HL-60 (cell line): Measurements from ENCODE around the gene FEN1.

Source experiments
- DNase-seq, 2 experiments: peaks; one replicate each; pipeline ENCODE4 v3.0.0-alpha.2; 2010 to 2020; ENCODE audit warnings: low read depth in 1 of 2, low spot score in 1 of 2
- H3K27ac ChIP-seq: fragments of 250-450 bp; sonication (Bioruptor Pico); replicated peaks from 2 replicates; pipeline ENCODE4 v1.5.1; 2020; ENCODE audit warnings: mild to moderate bottlenecking, moderate library complexity
- H3K27me3 ChIP-seq: fragments of 250-450 bp; sonication (Bioruptor Pico); 2 replicates; pipeline ENCODE4 v1.5.1; 2021; ENCODE audit warnings: mild to moderate bottlenecking, moderate library complexity; ENCODE audit not compliant: insufficient read depth, poor library complexity, severe bottlenecking
- H3K4me3 ChIP-seq: replicated peaks from 2 replicates; pipeline ENCODE4 v1.5.1; 2011; ENCODE audit warnings: mild to moderate bottlenecking, control low read depth, low read length; ENCODE audit not compliant: insufficient read depth
- CTCF ChIP-seq: IDR thresholded peaks from one replicate; pipeline ENCODE4 v1.5.1; 2011; ENCODE audit warnings: low read length, control low read depth, inconsistent platforms; ENCODE audit not compliant: insufficient read depth
- GABPA ChIP-seq: IDR thresholded peaks from 2 replicates; pipeline ENCODE4 v1.6.1; 2012; ENCODE audit warnings: low read depth
- POLR2AphosphoS5 ChIP-seq: IDR thresholded peaks from 2 replicates; pipeline ENCODE4 v1.6.1; 2012; ENCODE audit warnings: low read depth
- REST ChIP-seq: IDR thresholded peaks from 2 replicates; pipeline ENCODE4 v1.6.1; 2012; ENCODE audit warnings: low read depth; ENCODE audit not compliant: insufficient replicate concordance
- SPI1 ChIP-seq: IDR thresholded peaks from 2 replicates; pipeline ENCODE4 v1.6.1; 2012; ENCODE audit warnings: low read depth, mild to moderate bottlenecking, borderline replicate concordance

FEN1 gene

GRCh38 chr11:61777234-61778090, 15.2 kb upstream of the FEN1 start:
- peak overlapping the region; percentile 21 for H3K4me3 ChIP-seq
- H3K27me3 ChIP-seq = no peaks in the 10 kb centered on the region
- no peak overlapping the region for H3K27ac ChIP-seq
- TF ChIP-seq POLR2AphosphoS5 (no peak), REST (no peak), GABPA (no peak), CTCF (no peak), SPI1 (no peak)
- DNase-seq = peak; percentile 7 to 62

GRCh38 chr11:61778357-61778886, 14.3 kb upstream of the FEN1 start:
- Histone ChIP-seq H3K27me3 (no peaks in the 10 kb centered on the region), H3K27ac (no peak overlapping the region), H3K4me3 (no peak overlapping the region)
- TF ChIP-seq CTCF (no peak), REST (no peak), POLR2AphosphoS5 (no peak), SPI1 (no peak), GABPA (no peak)
- no peak for DNase-seq

GRCh38 chr11:61778920-61779650, 13.6 kb upstream of the FEN1 start:
- DNase-seq = no peak
- Histone ChIP-seq H3K4me3 (no peak overlapping the region), H3K27me3 (no peaks in the 10 kb centered on the region), H3K27ac (no peak overlapping the region)
- TF ChIP-seq SPI1 (no peak), POLR2AphosphoS5 (no peak), REST (no peak), GABPA (no peak), CTCF (no peak)
